HG03521 (cell line): ENCODE measurements around the gene ZNF365.
"Not testable (repeated sequence)": the region's sequence is repeated elsewhere in the genome, so short reads cannot be mapped to it uniquely, and the experiment has no call there.

Source experiments
- ATAC-seq: cut with Tn5 transposase; IDR thresholded peaks from one replicate; pipeline ENCODE4 v1.9.1; 2021; ENCODE audit warnings: mild to moderate bottlenecking, moderate library complexity; ENCODE audit not compliant: unreplicated experiment

The ZNF365 gene

DNA sequence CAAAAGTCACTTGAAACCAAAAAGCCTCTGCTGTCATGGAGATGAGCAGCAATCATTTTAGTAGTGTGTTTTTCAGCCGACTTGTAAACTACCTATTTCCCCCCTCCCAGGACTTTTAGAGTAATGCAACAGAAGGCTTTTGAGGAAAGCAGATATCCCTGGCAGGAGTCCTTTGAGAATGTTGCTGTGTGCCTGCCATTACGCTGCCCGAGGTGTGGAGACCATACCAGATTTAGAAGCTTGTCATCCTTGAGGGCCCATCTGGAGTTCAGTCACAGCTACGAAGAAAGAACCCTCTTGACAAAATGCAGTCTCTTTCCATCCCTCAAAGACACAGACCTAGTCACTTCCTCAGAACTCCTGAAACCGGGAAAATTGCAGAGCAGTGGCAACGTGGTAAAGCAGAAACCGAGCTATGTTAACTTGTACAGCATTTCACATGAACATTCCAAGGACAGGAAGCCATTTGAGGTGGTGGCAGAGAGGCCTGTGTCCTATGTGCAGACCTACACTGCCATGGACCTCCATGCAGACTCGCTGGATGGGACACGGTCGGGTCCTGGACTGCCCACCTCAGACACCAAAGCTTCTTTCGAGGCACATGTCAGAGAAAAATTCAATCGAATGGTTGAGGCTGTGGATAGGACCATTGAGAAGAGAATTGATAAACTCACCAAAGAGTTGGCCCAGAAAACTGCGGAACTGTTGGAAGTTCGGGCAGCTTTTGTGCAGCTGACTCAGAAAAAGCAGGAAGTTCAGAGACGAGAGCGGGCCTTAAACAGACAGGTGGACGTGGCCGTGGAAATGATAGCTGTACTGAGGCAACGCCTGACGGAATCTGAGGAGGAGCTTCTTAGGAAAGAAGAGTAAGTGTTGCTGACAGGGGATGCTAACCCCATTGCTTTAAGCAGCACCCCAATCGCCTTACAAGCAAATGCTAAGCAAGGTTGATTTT is 2.2 kb downstream of the ZNF365 start:
- ATAC-seq = no peak

DNA sequence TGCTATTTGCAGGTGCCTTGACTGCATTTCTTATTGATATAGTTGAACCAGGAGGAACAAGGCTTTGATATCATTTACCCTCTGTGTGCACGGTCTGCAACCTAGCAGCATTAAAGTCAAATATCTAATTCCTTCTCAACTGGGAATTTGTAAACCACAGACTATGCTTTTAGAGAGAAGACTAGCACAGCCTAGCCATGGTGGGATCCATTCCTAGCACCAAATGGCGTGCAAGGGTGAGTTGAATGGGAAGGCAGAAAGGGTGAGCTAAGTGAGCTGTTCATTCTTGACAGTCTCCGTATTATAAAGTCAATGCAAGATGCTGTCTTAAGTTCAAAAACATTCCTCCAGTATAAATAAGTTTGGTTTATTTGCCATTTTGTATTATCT is 2.9 kb downstream of the ZNF365 start:
- no peak for ATAC-seq

- no peak for ATAC-seq
Observed at GRCh38 chr10:62377966-62378365, 3.8 kb downstream of the ZNF365 start.

GRCh38 chr10:62378877-62379276 is 4.7 kb downstream of the ZNF365 start:
- ATAC-seq = not testable (repeated sequence)

DNA sequence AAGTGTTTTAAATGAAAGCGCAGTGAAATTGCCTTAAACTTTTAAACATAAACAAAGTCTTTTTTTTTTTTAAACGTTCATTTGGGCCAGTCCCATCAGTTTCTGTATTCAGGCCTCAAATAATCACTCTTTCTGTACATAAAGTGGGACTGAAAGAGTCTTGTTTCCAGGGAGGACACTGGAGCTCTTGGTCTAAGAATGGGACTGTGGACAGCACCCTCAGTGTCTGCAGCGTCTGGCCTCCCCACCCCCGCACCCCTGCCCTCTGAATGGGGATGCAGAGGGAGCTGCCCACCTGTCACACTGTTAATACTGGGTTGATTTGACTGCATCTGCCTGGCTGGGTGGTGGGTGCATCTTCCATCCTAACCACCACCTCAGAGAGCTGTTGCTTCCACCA is 5.2 kb downstream of the ZNF365 start:
- ATAC-seq = no peak

DNA sequence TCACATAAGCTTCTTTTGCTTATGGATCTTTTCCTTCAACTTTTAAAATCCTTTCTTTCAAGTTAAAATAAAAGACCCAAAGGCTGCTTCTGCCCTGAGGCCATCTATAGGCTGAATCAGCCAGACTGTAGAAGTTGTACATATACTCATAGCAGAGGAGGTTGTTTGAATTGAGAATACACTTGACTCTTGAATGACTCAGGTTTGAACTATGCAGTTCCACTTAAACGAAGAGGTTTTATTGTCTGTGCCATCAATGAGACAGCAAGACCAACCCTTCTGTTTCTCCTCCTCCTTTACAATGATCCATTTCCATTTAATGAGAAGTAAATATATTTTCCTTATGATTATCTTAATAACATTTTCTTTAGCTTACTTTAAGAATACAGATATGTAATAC is 5.8 kb downstream of the ZNF365 start:
- no peak for ATAC-seq

GRCh38 chr10:62381385-62382102 is 7.4 kb downstream of the ZNF365 start:
- ATAC-seq = no peak

DNA sequence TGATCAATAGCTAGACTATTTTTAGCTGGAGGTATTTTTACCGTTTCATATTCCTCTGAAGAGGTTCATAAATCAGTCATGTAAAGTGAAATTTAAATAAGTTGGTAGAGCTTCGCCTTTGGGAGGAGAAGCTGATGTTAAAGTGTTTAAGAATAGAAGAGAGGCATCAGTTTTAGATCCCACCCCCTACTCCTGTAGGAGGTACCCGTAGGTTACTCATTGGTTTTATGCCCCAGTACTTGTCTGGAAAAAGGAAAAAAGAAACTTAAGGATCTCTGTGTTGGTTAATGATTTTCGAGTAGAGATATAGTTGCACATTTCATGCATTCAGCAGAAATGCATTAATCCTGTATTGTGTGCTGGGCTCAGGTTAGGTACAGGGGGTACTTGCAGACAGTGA is 8.7 kb downstream of the ZNF365 start:
- ATAC-seq = no peak

DNA sequence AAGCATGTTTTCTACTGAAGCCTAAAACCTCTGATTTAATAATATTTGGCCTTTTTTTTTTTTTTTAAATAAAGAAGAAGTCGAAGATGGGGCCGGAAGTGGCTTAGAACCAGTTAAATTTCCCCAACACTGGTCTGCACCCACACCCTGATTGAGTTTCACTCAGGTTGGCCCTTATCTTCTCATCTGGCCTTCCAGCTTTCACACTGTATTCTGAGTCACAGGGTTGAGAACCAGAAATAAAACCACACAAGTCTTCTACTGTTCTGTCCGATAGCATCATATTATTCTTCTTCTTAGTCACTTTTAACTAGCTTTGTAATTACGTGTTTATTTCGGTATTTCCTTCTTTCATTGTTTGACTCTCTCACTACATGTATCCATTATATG is 9.9 kb downstream of the ZNF365 start:
- no peak for ATAC-seq

DNA sequence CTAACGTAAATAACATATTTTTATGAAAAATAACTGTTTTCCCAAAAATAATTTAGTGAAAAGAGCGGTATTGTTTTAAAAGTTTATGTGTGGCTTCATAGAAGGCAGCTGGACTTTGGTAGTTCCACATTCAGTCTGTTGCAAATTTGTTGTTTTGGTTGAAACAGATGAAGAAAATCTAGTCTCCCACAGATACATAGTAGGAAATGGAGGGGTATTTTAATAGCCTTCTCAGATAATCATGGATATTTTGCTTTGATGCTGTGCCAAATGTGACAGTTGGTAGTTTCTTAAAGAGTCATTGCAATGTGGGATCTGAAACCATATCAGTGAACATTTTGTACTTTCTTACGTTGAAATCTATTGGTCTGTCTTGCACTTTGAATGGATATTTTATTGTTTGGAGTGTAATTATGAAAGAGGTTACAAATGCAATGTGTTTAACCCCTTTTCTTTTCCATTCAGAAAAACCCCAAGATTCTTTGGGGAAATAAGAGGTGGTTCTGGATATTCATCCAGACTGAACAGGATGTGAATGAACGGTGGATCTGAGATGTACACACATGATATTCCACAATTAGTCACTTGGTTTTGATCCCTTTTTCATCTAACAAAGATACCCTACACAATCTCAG is 10.4 kb downstream of the ZNF365 start:
- ATAC-seq = no peak

DNA sequence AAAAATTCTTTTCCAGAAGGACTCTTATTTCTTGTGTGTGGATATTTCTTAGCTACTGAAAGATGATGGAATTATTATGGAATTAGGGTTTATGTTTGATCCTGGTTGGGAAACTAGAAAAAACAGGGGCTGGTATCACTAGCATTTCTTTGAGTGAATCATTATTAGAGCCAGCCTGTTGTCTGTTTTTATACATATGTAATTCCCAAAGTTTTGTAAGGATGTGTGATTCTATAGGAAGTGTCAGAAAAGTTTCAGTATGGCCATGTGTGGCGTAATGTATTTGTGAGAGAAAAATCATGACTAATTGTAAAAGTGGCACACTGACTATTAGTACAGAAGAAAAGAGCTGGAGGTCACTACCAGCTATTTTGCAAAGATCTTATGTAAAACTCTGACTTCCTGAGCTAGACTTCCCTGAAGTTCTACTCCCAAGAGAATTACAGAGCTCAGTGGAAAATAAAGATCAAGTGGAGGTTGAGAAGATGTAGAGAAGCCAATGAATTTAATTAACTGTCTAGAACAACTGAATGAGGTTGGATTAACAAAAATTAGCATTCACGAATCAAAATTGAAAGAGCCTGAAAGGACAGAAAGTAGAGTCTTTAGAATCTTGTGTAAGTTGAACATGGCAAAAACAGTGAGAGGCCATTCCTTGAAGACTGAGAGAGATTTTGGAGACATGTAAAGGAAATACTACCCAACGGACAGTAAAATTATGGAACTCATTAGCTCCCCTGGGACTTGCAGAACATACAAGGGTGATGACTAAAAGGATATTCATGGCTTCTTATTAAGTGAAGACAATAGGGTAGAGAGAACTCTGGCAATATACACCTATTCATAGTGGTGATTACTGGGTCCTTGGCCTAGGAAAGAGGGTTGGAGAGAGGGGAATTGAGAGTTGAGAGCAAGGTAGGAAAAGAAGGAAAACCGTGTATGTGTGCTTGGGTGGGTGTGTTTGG is 12.5 kb downstream of the ZNF365 start:
- no peak for ATAC-seq

DNA sequence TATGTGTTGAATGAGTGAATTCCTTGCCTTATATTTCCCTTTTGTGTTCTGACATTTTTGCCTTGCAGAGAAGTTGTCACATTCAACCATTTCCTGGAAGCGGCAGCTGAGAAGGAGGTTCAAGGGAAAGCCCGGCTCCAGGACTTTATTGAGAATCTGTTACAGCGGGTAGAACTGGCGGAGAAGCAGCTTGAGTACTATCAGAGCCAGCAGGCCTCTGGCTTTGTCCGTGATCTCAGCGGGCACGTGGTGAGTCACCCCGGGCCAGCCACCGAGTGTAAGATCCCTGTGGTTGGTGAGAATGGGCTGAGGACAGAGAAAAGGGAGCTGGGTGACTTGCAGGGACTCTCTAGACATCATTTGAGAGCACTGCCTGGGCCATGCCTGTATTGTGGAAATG is 14.2 kb downstream of the ZNF365 start:
- no peak for ATAC-seq

- no peak for ATAC-seq
Observed at GRCh38 chr10:62390497-62391176, 16.5 kb downstream of the ZNF365 start.

GRCh38 chr10:62393237-62393636 is 19.1 kb downstream of the ZNF365 start:
- no peak for ATAC-seq

DNA sequence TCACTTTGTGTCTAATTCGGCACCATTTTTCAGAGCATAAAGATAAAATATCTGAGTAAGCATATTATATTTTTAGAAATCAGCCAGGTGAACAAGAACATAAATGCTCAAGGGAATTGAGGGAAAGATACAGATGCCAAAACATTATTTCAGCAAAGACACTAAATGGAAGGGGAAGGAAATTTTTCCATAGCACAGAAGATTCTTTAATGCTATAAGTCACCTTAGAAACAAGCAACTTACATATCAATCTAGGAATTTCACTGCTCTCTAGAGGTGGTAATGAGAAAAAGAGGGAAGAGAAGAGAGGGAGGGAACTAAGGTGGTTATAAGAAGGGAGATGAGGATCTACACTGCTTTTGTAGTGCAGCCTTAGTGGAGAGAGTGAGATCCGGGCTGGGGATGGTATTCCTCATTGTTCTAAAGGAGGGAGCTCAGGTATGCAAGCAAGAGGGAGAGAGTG is 20.4 kb downstream of the ZNF365 start:
- ATAC-seq = no peak

GRCh38 chr10:62395892-62396291 is 21.7 kb downstream of the ZNF365 start:
- ATAC-seq = no peak

- ATAC-seq = no peak
Observed at GRCh38 chr10:62396864-62397263, 22.7 kb downstream of the ZNF365 start.

GRCh38 chr10:62399211-62399610 is 25.0 kb downstream of the ZNF365 start:
- ATAC-seq = no peak

GRCh38 chr10:62402508-62402907 is 28.3 kb downstream of the ZNF365 start:
- ATAC-seq = no peak

- not testable (repeated sequence) for ATAC-seq
Observed at GRCh38 chr10:62410528-62410927, 36.4 kb downstream of the ZNF365 start.
